Glutamatergic neuron (in vitro differentiated cells): Measurements from ENCODE around the gene HMGXB3. TPM values are rescaled to one million over a fixed set of nuclear protein-coding genes. Genes with fewer than 3 reads are reported as not detected.

Source experiments
- DNase-seq: peaks from one replicate; pipeline ENCODE4 v3.0.0; 2022
- H3K27ac Mint-ChIP-seq: one replicate; pipeline ENCODE4 v1.8.0; 2020; ENCODE audit warnings: mild to moderate bottlenecking, mixed read lengths, inconsistent platforms; ENCODE audit not compliant: unreplicated experiment
- H3K27me3 Mint-ChIP-seq: one replicate; pipeline ENCODE4 v1.8.0; 2020; ENCODE audit warnings: mild to moderate bottlenecking, moderate library complexity, mixed read lengths, inconsistent platforms; ENCODE audit not compliant: unreplicated experiment
- H3K36me3 Mint-ChIP-seq: one replicate; pipeline ENCODE4 v1.8.0; 2020; ENCODE audit warnings: mild to moderate bottlenecking, mixed read lengths, inconsistent platforms; ENCODE audit not compliant: unreplicated experiment
- H3K4me1 Mint-ChIP-seq: one replicate; pipeline ENCODE4 v1.8.0; 2020; ENCODE audit warnings: mild to moderate bottlenecking, low read depth, mixed read lengths, inconsistent platforms; ENCODE audit not compliant: unreplicated experiment
- H3K4me3 Mint-ChIP-seq: one replicate; pipeline ENCODE4 v1.8.0; 2020; ENCODE audit warnings: mild to moderate bottlenecking, mixed read lengths, inconsistent platforms; ENCODE audit not compliant: unreplicated experiment
- H3K9me3 Mint-ChIP-seq: one replicate; pipeline ENCODE4 v1.8.0; 2020; ENCODE audit warnings: mild to moderate bottlenecking, moderate library complexity, mixed read lengths, inconsistent platforms; ENCODE audit not compliant: unreplicated experiment
- CTCF ChIP-seq: fragments of 200-600 bp; sonication (generic); IDR thresholded peaks from one replicate; pipeline ENCODE4 v1.5.0; 2021; ENCODE audit not compliant: partially characterized antibody, unreplicated experiment
- total RNA-seq: library from RNA; stranded (reverse); fragmentation: NEBNext Ultra II Directional; extraction: Animal tissue kit (Norgen Biotek cat#: 25700); gene quantifications from one replicate; pipeline ENCODE4 v1.2.1, GENCODE V29; 2021; ENCODE audit not compliant: unreplicated experiment

Gene HMGXB3
- total RNA-seq, 1 donor from 2014 or later: 48.6 TPM

GRCh38 chr5:149961186-149961685 is 39.3 kb upstream of the HMGXB3 start:
- Mint-ChIP-seq H3K27ac (peak overlapping the region; percentile 29), H3K9me3 (peaks cover 10% of the 10 kb centered on the region), H3K27me3 (peaks cover 9% of the 10 kb centered on the region), H3K4me1 (peaks cover 9% of the 10 kb centered on the region), H3K36me3 (no peaks in the 10 kb centered on the region), H3K4me3 (peak overlapping the region; percentile 93)
- no peak for TF ChIP-seq CTCF
- no peak for DNase-seq

GRCh38 chr5:149961957-149962409 is 38.6 kb upstream of the HMGXB3 start:
- H3K9me3 Mint-ChIP-seq: peaks cover 10% of the 10 kb centered on the region

GRCh38 chr5:149962601-149963300 is 37.8 kb upstream of the HMGXB3 start:
- H3K36me3 Mint-ChIP-seq: no peaks in the 10 kb centered on the region
- H3K27ac Mint-ChIP-seq: no peak overlapping the region
- no peak for TF ChIP-seq CTCF
- no peak for DNase-seq
- H3K4me1 Mint-ChIP-seq: peaks cover 9% of the 10 kb centered on the region
- H3K4me3 Mint-ChIP-seq: no peak overlapping the region
- peaks cover 10% of the 10 kb centered on the region for H3K9me3 Mint-ChIP-seq
- peaks cover 9% of the 10 kb centered on the region for H3K27me3 Mint-ChIP-seq

More at GRCh38 chr5:149961957-149962409, 38.6 kb upstream of the HMGXB3 start:
- TF ChIP-seq CTCF: peak; percentile 40
- no peak for DNase-seq
- H3K36me3 Mint-ChIP-seq: no peaks in the 10 kb centered on the region
- no peak overlapping the region for H3K27ac Mint-ChIP-seq
- peaks cover 9% of the 10 kb centered on the region for H3K27me3 Mint-ChIP-seq
- H3K4me1 Mint-ChIP-seq: peaks cover 9% of the 10 kb centered on the region
- H3K4me3 Mint-ChIP-seq: peak overlapping the region; percentile 42

- Mint-ChIP-seq H3K27me3 (peaks cover 9% of the 10 kb centered on the region), H3K27ac (no peak overlapping the region), H3K4me1 (peaks cover 9% of the 10 kb centered on the region), H3K4me3 (no peak overlapping the region), H3K36me3 (no peaks in the 10 kb centered on the region), H3K9me3 (peaks cover 10% of the 10 kb centered on the region)
- no peak for TF ChIP-seq CTCF
- DNase-seq: no peak
Observed at GRCh38 chr5:149963729-149964128, 36.8 kb upstream of the HMGXB3 start.

GRCh38 chr5:149966946-149967345 is 33.6 kb upstream of the HMGXB3 start:
- Mint-ChIP-seq H3K4me3 (no peak overlapping the region), H3K4me1 (no peaks in the 10 kb centered on the region), H3K36me3 (no peaks in the 10 kb centered on the region), H3K27ac (no peak overlapping the region), H3K9me3 (peaks cover 1% of the 10 kb centered on the region), H3K27me3 (peaks cover 3% of the 10 kb centered on the region)
- TF ChIP-seq CTCF: no peak
- no peak for DNase-seq
